Mucosa of rectum (tissue), 2 donors: Measurements from ENCODE around the gene TPRX1.
"Not testable (repeated sequence)": the region's sequence is repeated elsewhere in the genome, so short reads cannot be mapped to it uniquely, and the experiment has no call there.

Experiments
- H3K27ac ChIP-seq, 2 donors: one replicate each; pipeline ENCODE4 v1.7.0; 2013; ENCODE audit warnings: inconsistent platforms in 2 of 2, low read depth in 2 of 2, low read length in 2 of 2
- H3K27me3 ChIP-seq, 2 donors: one replicate each; pipeline ENCODE4 v1.7.0; 2013; ENCODE audit warnings: low read length in 2 of 2; ENCODE audit not compliant: control insufficient read depth in 2 of 2, insufficient read depth in 2 of 2
- H3K36me3 ChIP-seq, 2 donors: one replicate each; pipeline ENCODE4 v1.7.0; 2013; ENCODE audit warnings: low read length in 2 of 2; ENCODE audit not compliant: control insufficient read depth in 2 of 2, insufficient read depth in 2 of 2
- H3K4me1 ChIP-seq, 2 donors: one replicate each; pipeline ENCODE4 v1.7.0; 2013; ENCODE audit warnings: low read length in 2 of 2, mild to moderate bottlenecking in 1 of 2; ENCODE audit not compliant: control insufficient read depth in 2 of 2, insufficient read depth in 2 of 2
- H3K4me3 ChIP-seq, 2 donors: one replicate each; pipeline ENCODE4 v1.7.0; 2013; ENCODE audit warnings: low read length in 2 of 2
- H3K9ac ChIP-seq, 2 donors: one replicate each; pipeline ENCODE4 v1.7.0; 2013; ENCODE audit warnings: low read length in 2 of 2, low read depth in 1 of 2, mild to moderate bottlenecking in 1 of 2
- H3K9me3 ChIP-seq, 2 donors: one replicate each; pipeline ENCODE4 v1.7.0; 2013; ENCODE audit warnings: low read length in 2 of 2; ENCODE audit not compliant: control insufficient read depth in 2 of 2
- donor health status: healthy.
- donor health status: Normal muscosa, but diverticular disease.

The TPRX1 gene

GRCh38 chr19:47803671-47804070 is 680 bp downstream of the TPRX1 start:
- H3K36me3 ChIP-seq, H3K9me3 ChIP-seq, H3K27me3 ChIP-seq, H3K4me1 ChIP-seq, H3K27ac ChIP-seq, H3K9ac ChIP-seq, H3K4me3 ChIP-seq: not testable (repeated sequence)

- H3K4me1 ChIP-seq, H3K27ac ChIP-seq, H3K9ac ChIP-seq, H3K27me3 ChIP-seq, H3K9me3 ChIP-seq, H3K4me3 ChIP-seq, H3K36me3 ChIP-seq: not testable (repeated sequence)
These were observed 1.2 kb downstream of the TPRX1 start for GRCh38 chr19:47803148-47803547.

GRCh38 chr19:47802521-47803043 is 1.8 kb downstream of the TPRX1 start:
- no peak overlapping the region for H3K4me3 ChIP-seq
- H3K4me1 ChIP-seq = no peaks in the 10 kb centered on the region
- H3K36me3 ChIP-seq = no peaks in the 10 kb centered on the region
- peaks cover 0 to 3% of the 10 kb centered on the region in 2 donors for H3K27me3 ChIP-seq
- H3K9ac ChIP-seq = no peak overlapping the region
- H3K27ac ChIP-seq = no peak overlapping the region
- no peaks in the 10 kb centered on the region for H3K9me3 ChIP-seq

GRCh38 chr19:47801270-47801669 is 3.1 kb downstream of the TPRX1 start:
- H3K27ac ChIP-seq = no peak overlapping the region
- no peaks in the 10 kb centered on the region for H3K9me3 ChIP-seq
- no peak overlapping the region for H3K4me3 ChIP-seq
- H3K4me1 ChIP-seq = no peaks in the 10 kb centered on the region
- H3K9ac ChIP-seq = no peak overlapping the region
- no peaks in the 10 kb centered on the region for H3K36me3 ChIP-seq
- H3K27me3 ChIP-seq = peaks cover 0 to 3% of the 10 kb centered on the region in 2 donors

- no peaks in the 10 kb centered on the region for H3K36me3 ChIP-seq
- no peaks in the 10 kb centered on the region for H3K9me3 ChIP-seq
- H3K4me3 ChIP-seq = no peak overlapping the region
- H3K9ac ChIP-seq = no peak overlapping the region
- no peaks in the 10 kb centered on the region for H3K4me1 ChIP-seq
- H3K27ac ChIP-seq = no peak overlapping the region
- peaks cover 0 to 3% of the 10 kb centered on the region in 2 donors for H3K27me3 ChIP-seq
These were observed 5.5 kb downstream of the TPRX1 start for GRCh38 chr19:47798904-47799266.

GRCh38 chr19:47797996-47798903 is 6.1 kb downstream of the TPRX1 start:
- H3K4me3 ChIP-seq = no peak overlapping the region
- H3K4me1 ChIP-seq = no peaks in the 10 kb centered on the region
- H3K36me3 ChIP-seq = no peaks in the 10 kb centered on the region
- no peak overlapping the region for H3K27ac ChIP-seq
- no peak overlapping the region for H3K9ac ChIP-seq
- H3K27me3 ChIP-seq = peaks cover 0 to 3% of the 10 kb centered on the region in 2 donors
- no peaks in the 10 kb centered on the region for H3K9me3 ChIP-seq

- no peak overlapping the region for H3K4me3 ChIP-seq
- H3K9me3 ChIP-seq = peaks cover 0 to 2% of the 10 kb centered on the region in 2 donors
- H3K9ac ChIP-seq = no peak overlapping the region
- no peak overlapping the region for H3K27ac ChIP-seq
- no peaks in the 10 kb centered on the region for H3K4me1 ChIP-seq
- peaks cover 0 to 3% of the 10 kb centered on the region in 2 donors for H3K27me3 ChIP-seq
- H3K36me3 ChIP-seq = no peaks in the 10 kb centered on the region
These were observed 7.6 kb downstream of the TPRX1 start for GRCh38 chr19:47796785-47797184.

- H3K27me3 ChIP-seq = peaks cover 0 to 3% of the 10 kb centered on the region in 2 donors
- no peak overlapping the region for H3K27ac ChIP-seq
- no peaks in the 10 kb centered on the region for H3K4me1 ChIP-seq
- H3K36me3 ChIP-seq = no peaks in the 10 kb centered on the region
- H3K4me3 ChIP-seq = no peak overlapping the region
- peaks cover 0 to 2% of the 10 kb centered on the region in 2 donors for H3K9me3 ChIP-seq
- no peak overlapping the region for H3K9ac ChIP-seq
These were observed 9.8 kb downstream of the TPRX1 start for GRCh38 chr19:47794526-47794925.

GRCh38 chr19:47792616-47793015 is 11.7 kb downstream of the TPRX1 start:
- Histone ChIP-seq H3K9me3 (peaks cover 0 to 2% of the 10 kb centered on the region in 2 donors), H3K27ac (no peak overlapping the region)

GRCh38 chr19:47790398-47790814 is 13.9 kb downstream of the TPRX1 start:
- H3K27ac ChIP-seq = no peak overlapping the region
- H3K36me3 ChIP-seq = peaks cover 5 to 7% of the 10 kb centered on the region in 2 donors
- H3K27me3 ChIP-seq = no peaks in the 10 kb centered on the region
- no peak overlapping the region for H3K4me3 ChIP-seq
- peaks cover 0 to 2% of the 10 kb centered on the region in 2 donors for H3K9me3 ChIP-seq
- no peak overlapping the region for H3K9ac ChIP-seq
- H3K4me1 ChIP-seq = no peaks in the 10 kb centered on the region

More at GRCh38 chr19:47792616-47793015, 11.7 kb downstream of the TPRX1 start:
- H3K36me3 ChIP-seq = no peaks in the 10 kb centered on the region
- no peaks in the 10 kb centered on the region for H3K4me1 ChIP-seq
- H3K9ac ChIP-seq = no peak overlapping the region
- H3K27me3 ChIP-seq = no peaks in the 10 kb centered on the region
- H3K4me3 ChIP-seq = no peak overlapping the region
